Neuron (in vitro differentiated cells): Measurements from ENCODE around the gene SLCO3A1.

Experiments used
- H2AFZ ChIP-seq: one replicate; pipeline ENCODE4 v1.6.1; 2013; ENCODE audit warnings: low read depth, mild to moderate bottlenecking, inconsistent platforms, low read length, moderate library complexity
- H3K27me3 ChIP-seq: one replicate; pipeline ENCODE4 v1.6.1; 2013; ENCODE audit warnings: low read length; ENCODE audit not compliant: insufficient read depth
- H3K36me3 ChIP-seq: one replicate; pipeline ENCODE4 v1.6.1; 2013; ENCODE audit warnings: low read length; ENCODE audit not compliant: insufficient read depth
- H3K4me1 ChIP-seq: one replicate; pipeline ENCODE4 v1.6.1; 2013; ENCODE audit warnings: low read length; ENCODE audit not compliant: insufficient read depth
- H3K4me3 ChIP-seq: 2 replicates; pipeline ENCODE4 v1.5.1; 2013; ENCODE audit warnings: mild to moderate bottlenecking, low read length, moderate library complexity
- H3K9me3 ChIP-seq: one replicate; pipeline ENCODE4 v1.6.1; 2013; ENCODE audit warnings: low read length

The SLCO3A1 gene

DNA sequence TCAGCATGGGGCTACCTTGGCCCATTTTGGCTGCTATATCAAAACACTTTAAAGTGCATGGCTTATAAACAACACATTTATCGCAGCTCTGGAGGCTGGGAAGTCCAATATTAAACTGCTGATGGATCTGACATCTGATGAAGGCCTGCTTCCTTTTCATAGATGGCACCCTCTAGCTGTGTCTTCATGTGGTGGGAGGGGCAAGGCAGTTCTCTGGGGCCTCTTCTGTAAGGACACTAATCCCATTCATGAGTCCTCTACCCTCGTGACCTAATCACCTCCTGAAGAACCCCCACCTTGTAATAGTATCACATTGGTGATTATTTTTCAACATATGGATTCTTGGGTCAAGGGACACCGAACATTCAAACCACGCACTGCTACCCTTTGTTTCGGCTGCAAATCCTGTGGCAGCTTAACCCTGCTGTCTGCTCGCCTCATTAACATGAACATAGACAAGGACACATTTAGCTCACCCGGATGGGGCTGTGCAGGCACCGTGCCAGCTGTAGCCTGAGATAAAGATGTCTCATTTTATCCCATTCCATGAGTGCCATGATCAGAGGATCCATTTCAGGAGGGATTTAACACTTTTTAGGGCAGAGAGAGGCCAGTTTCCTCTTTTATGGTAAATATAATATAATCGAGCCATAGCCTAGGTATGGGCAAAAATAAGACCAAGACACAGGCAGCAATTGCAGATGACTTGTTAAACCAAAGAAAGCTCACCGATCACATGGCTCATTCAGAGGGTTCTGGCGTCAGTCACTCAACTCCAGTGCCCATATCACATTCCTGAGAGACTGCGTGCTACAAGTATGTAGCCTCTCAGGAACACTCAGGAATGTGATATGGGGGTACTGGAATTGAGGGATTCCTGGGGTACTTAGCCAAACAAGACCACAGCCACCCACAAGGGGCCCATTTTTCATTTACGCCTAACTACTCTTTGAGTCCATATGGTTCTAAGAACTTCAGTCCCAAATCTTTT is 289.0 kb downstream of the SLCO3A1 start:
- no peaks in the 10 kb centered on the region for H3K9me3 ChIP-seq
- H3K36me3 ChIP-seq: no peaks in the 10 kb centered on the region

DNA sequence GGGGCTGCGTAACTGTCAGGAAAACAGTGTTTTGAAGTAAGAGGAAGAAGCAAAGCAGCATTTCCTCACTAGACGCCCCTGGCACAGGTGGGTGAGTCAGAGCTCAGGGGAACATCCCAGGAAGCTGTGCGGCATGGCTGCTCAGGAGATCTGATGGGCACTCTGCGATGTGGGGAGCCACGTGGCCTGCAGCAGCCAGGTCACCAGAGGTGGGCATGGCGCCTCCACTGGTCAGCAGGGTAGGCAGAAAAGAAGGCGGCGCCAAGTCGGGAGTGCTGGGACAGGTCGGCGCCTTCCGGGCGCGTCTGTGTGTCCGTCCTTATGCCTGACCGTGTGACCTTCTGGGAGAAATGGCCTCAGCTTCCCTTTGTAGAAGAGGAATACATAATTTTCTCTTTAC is 290.3 kb downstream of the SLCO3A1 start:
- no peaks in the 10 kb centered on the region for H3K27me3 ChIP-seq
- no peaks in the 10 kb centered on the region for H3K9me3 ChIP-seq
- H3K4me1 ChIP-seq: no peaks in the 10 kb centered on the region

More for the DNA sequence above, 289.0 kb downstream of the SLCO3A1 start:
- H3K4me1 ChIP-seq: no peaks in the 10 kb centered on the region
- no peak overlapping the region for H3K4me3 ChIP-seq
- no peaks in the 10 kb centered on the region for H3K27me3 ChIP-seq
- no peak overlapping the region for H2AFZ ChIP-seq

GRCh38 chr15:92146511-92147150 is 293.1 kb downstream of the SLCO3A1 start:
- H3K27me3 ChIP-seq: no peaks in the 10 kb centered on the region
- no peaks in the 10 kb centered on the region for H3K36me3 ChIP-seq
- no peaks in the 10 kb centered on the region for H3K9me3 ChIP-seq
- H2AFZ ChIP-seq: no peak overlapping the region
- H3K4me1 ChIP-seq: no peaks in the 10 kb centered on the region
- no peak overlapping the region for H3K4me3 ChIP-seq

More for the DNA sequence above, 290.3 kb downstream of the SLCO3A1 start:
- no peak overlapping the region for H2AFZ ChIP-seq
- no peaks in the 10 kb centered on the region for H3K36me3 ChIP-seq
- no peak overlapping the region for H3K4me3 ChIP-seq

GRCh38 chr15:92149029-92149428 is 295.5 kb downstream of the SLCO3A1 start:
- Histone ChIP-seq H2AFZ (no peak overlapping the region), H3K27me3 (no peaks in the 10 kb centered on the region), H3K4me3 (no peak overlapping the region), H3K4me1 (no peaks in the 10 kb centered on the region), H3K9me3 (no peaks in the 10 kb centered on the region), H3K36me3 (no peaks in the 10 kb centered on the region)

GRCh38 chr15:92149465-92149864 is 296.0 kb downstream of the SLCO3A1 start:
- Histone ChIP-seq H3K27me3 (no peaks in the 10 kb centered on the region), H3K36me3 (no peaks in the 10 kb centered on the region), H2AFZ (no peak overlapping the region), H3K9me3 (no peaks in the 10 kb centered on the region), H3K4me1 (no peaks in the 10 kb centered on the region), H3K4me3 (no peak overlapping the region)

DNA sequence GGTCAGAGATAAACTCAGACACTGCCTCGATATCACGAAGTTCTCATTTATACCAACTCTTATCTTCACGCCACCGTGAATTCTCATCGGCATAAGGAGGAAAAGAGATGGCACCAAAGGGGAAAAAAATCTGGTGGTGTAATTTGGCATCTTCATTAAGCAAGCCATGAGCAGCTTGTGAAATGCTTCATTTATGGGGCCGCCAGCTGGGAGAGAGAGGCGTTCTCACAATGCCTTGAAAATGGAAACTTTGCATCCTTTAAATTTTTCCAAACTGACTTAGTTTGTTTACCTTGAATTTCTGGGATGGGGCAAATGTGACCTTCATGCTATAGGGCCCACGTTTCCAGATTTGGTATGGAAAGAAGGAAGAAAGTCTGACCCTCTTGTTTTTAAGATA is 297.7 kb downstream of the SLCO3A1 start:
- Histone ChIP-seq H2AFZ (no peak overlapping the region), H3K9me3 (no peaks in the 10 kb centered on the region), H3K4me1 (no peaks in the 10 kb centered on the region), H3K27me3 (no peaks in the 10 kb centered on the region), H3K4me3 (no peak overlapping the region), H3K36me3 (no peaks in the 10 kb centered on the region)

DNA sequence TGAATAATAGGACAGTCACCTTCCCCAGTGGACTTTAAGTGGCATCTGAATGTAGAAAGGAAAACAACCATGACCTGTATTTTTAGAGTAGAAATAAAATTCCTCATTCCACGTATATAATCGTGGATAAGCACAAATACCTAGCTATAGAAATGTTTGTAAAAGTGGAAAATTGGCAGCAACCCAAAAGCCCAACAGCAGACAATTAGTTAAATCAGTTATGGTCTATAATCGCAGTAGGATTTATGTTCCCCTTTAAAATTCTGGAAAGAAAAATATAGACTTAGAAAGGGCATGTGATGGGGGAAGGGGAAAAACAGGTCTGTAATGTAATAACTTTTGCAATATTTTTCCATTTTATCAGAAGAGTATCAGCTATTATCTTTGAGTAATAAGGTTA is 298.2 kb downstream of the SLCO3A1 start:
- Histone ChIP-seq H2AFZ (no peak overlapping the region), H3K36me3 (no peaks in the 10 kb centered on the region), H3K4me3 (no peak overlapping the region), H3K4me1 (no peaks in the 10 kb centered on the region), H3K9me3 (no peaks in the 10 kb centered on the region), H3K27me3 (no peaks in the 10 kb centered on the region)

DNA sequence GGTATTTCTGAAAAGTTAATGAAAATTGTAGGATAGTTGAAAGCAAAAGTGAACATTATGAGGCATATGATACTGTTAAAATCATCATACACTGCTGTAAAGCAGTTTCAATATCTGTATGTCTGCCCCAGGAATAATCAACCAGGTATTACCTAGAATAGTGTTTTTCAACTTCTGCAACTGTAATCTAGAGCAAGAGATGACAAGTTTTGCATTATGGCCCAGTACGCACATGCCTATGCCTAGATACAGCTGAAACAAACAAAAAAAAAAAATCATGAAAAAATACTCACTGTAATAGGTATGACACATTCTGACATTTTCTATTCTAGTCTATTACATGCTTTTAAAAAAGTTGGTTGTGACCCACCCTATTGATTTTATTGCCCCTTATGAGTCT is 299.5 kb downstream of the SLCO3A1 start:
- H3K27me3 ChIP-seq: no peaks in the 10 kb centered on the region
- H3K36me3 ChIP-seq: no peaks in the 10 kb centered on the region
- H3K9me3 ChIP-seq: no peaks in the 10 kb centered on the region
- no peak overlapping the region for H2AFZ ChIP-seq
- H3K4me3 ChIP-seq: no peak overlapping the region
- H3K4me1 ChIP-seq: no peaks in the 10 kb centered on the region

GRCh38 chr15:92153620-92154019 is 300.1 kb downstream of the SLCO3A1 start:
- H2AFZ ChIP-seq: no peak overlapping the region
- no peaks in the 10 kb centered on the region for H3K4me1 ChIP-seq
- no peak overlapping the region for H3K4me3 ChIP-seq
- H3K36me3 ChIP-seq: no peaks in the 10 kb centered on the region
- H3K27me3 ChIP-seq: no peaks in the 10 kb centered on the region
- no peaks in the 10 kb centered on the region for H3K9me3 ChIP-seq

- no peak overlapping the region for H3K4me3 ChIP-seq
- H3K36me3 ChIP-seq: no peaks in the 10 kb centered on the region
- H3K27me3 ChIP-seq: no peaks in the 10 kb centered on the region
- H3K9me3 ChIP-seq: no peaks in the 10 kb centered on the region
- H2AFZ ChIP-seq: no peak overlapping the region
- peaks cover 16% of the 10 kb centered on the region for H3K4me1 ChIP-seq
These were observed 302.4 kb downstream of the SLCO3A1 start for GRCh38 chr15:92155934-92156333.

- H3K9me3 ChIP-seq: no peaks in the 10 kb centered on the region
- no peaks in the 10 kb centered on the region for H3K36me3 ChIP-seq
- no peaks in the 10 kb centered on the region for H3K27me3 ChIP-seq
- H3K4me3 ChIP-seq: no peak overlapping the region
- H2AFZ ChIP-seq: no peak overlapping the region
- peaks cover 19% of the 10 kb centered on the region for H3K4me1 ChIP-seq
These were observed 304.3 kb downstream of the SLCO3A1 start for GRCh38 chr15:92157666-92158298.

- Histone ChIP-seq H3K36me3 (no peaks in the 10 kb centered on the region), H3K4me1 (peaks cover 21% of the 10 kb centered on the region), H2AFZ (no peak overlapping the region), H3K4me3 (no peak overlapping the region), H3K9me3 (no peaks in the 10 kb centered on the region), H3K27me3 (no peaks in the 10 kb centered on the region)
These were observed 304.9 kb downstream of the SLCO3A1 start for GRCh38 chr15:92158426-92158825.

DNA sequence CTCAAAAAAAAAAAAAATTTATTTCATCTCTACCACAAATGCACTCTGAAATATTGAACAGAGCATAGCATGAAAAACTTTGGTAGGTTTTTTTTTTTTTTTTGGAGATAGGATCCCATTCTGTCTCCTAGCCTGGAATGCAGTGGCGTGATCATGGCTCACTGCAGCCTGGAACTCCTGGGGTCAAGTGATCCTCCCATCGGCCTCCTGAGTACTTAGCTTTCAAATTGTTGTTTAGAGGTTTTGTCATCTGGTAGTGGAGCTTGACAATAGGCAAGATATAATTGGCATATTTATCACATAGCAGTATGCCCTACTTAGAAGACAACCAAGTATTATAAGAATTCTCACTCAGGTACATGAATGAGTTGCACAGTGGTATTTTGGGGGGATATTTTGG is 306.0 kb downstream of the SLCO3A1 start:
- Histone ChIP-seq H3K9me3 (no peaks in the 10 kb centered on the region), H3K4me1 (peaks cover 31% of the 10 kb centered on the region), H3K27me3 (no peaks in the 10 kb centered on the region), H3K4me3 (no peak overlapping the region), H2AFZ (no peak overlapping the region), H3K36me3 (no peaks in the 10 kb centered on the region)
